ENCODE measurements around the gene EAF1.

DNA sequence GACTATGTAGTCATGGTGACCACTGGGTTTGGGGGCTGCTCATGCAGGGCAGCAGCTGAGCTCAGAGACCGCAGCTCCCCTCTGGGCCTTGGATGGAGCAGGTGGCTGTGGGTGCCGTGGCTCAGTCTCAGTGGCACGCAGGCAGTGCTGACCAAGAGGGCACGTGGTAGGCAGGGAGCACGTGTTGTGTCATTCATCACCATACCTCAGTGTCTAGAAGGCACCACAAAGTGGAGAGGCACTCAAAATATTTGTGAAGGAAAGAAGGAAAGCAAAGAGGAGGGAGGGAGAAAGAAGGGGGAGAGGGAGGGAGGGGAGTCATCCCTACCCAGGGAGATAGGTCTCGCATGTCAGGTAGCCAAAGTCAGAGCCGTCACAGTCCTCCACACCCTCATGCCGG lies 26.1 kb downstream of the EAF1 start:
- no peak for TF ChIP-seq FOXA1 (IDR thresholded peaks at IDR 0.05)
- no peak for TF ChIP-seq FOXM1 (IDR thresholded peaks at IDR 0.05; ENCODE audit: borderline replicate concordance)
- no peak for TF ChIP-seq BHLHE40 (IDR thresholded peaks at IDR 0.05; ENCODE audit: borderline replicate concordance)
- no peak for TF ChIP-seq CTBP1 (IDR thresholded peaks at IDR 0.05; ENCODE audit: borderline replicate concordance)
- TF ChIP-seq LEF1 (IDR thresholded peaks at IDR 0.05; ENCODE audit: borderline replicate concordance), result no peak
- TF ChIP-seq TARDBP (IDR thresholded peaks at IDR 0.05), result no peak
- no peak for TF ChIP-seq SP1 (IDR thresholded peaks at IDR 0.05)
- no peak for TF ChIP-seq ZNF384 (IDR thresholded peaks at IDR 0.05)
- TF ChIP-seq, protein P1, sequence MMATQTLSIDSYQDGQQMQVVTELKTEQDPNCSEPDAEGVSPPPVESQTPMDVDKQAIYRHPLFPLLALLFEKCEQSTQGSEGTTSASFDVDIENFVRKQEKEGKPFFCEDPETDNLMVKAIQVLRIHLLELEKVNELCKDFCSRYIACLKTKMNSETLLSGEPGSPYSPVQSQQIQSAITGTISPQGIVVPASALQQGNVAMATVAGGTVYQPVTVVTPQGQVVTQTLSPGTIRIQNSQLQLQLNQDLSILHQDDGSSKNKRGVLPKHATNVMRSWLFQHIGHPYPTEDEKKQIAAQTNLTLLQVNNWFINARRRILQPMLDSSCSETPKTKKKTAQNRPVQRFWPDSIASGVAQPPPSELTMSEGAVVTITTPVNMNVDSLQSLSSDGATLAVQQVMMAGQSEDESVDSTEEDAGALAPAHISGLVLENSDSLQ (IDR thresholded peaks at IDR 0.05), result no peak
- no peak for TF ChIP-seq SUZ12 (IDR thresholded peaks at IDR 0.05)

Measured in HEK293T (cell line).